ENCODE data around the gene OTUD3.
"Not testable (repeated sequence)": the region's sequence is repeated elsewhere in the genome, so short reads cannot be mapped to it uniquely, and the experiment has no call there.

The OTUD3 gene

GRCh38 chr1:19920132-19920710 is 38.0 kb downstream of the OTUD3 start:
- no peak for DNase-seq

GRCh38 chr1:19921310-19921709 is 39.1 kb downstream of the OTUD3 start:
- DNase-seq, result no peak

- DNase-seq, result no peak
Measured at GRCh38 chr1:19922015-19922688, 40.0 kb downstream of the OTUD3 start.

GRCh38 chr1:19923137-19923952 is 41.1 kb downstream of the OTUD3 start, which contains the start of gene PLA2G2E:
TSS of gene PLA2G2E (minus strand) at chr1:19923617. CDS start at chr1:19923559, 58 bp downstream.
- no peak for DNase-seq

- DNase-seq, result no peak
Measured at GRCh38 chr1:19923953-19924346, 41.8 kb downstream of the OTUD3 start.

- DNase-seq, result no peak
Measured at GRCh38 chr1:19925342-19926070, 43.3 kb downstream of the OTUD3 start.

- DNase-seq, result no peak
Measured at GRCh38 chr1:19926296-19927129, 44.3 kb downstream of the OTUD3 start.

- not testable (repeated sequence) for DNase-seq
Measured at GRCh38 chr1:19927130-19927421, 44.9 kb downstream of the OTUD3 start.

GRCh38 chr1:19932866-19933265 is 50.7 kb downstream of the OTUD3 start:
- no peak for DNase-seq

GRCh38 chr1:19934336-19934735 is 52.1 kb downstream of the OTUD3 start:
- DNase-seq, result no peak

- DNase-seq, result no peak
Measured at GRCh38 chr1:19936061-19936750, 54.0 kb downstream of the OTUD3 start.

- no peak for DNase-seq
Measured at GRCh38 chr1:19938472-19938871, 56.3 kb downstream of the OTUD3 start.

GRCh38 chr1:19940486-19941205 is 58.5 kb downstream of the OTUD3 start:
- no peak for DNase-seq

- DNase-seq, result no peak
Measured at GRCh38 chr1:19941206-19941568, 59.0 kb downstream of the OTUD3 start.

- DNase-seq, result no peak
Measured at GRCh38 chr1:19942088-19942487, 59.9 kb downstream of the OTUD3 start.

GRCh38 chr1:19942657-19943056 is 60.5 kb downstream of the OTUD3 start:
- no peak for DNase-seq

GRCh38 chr1:19945914-19946313 is 63.7 kb downstream of the OTUD3 start:
- no peak for DNase-seq

- DNase-seq, result no peak
Measured at GRCh38 chr1:19946331-19946751, 64.1 kb downstream of the OTUD3 start.

- DNase-seq, result no peak
Measured at GRCh38 chr1:19946971-19947370, 64.8 kb downstream of the OTUD3 start.

GRCh38 chr1:19949016-19949415 is 66.8 kb downstream of the OTUD3 start:
- no peak for DNase-seq

- no peak for DNase-seq
Measured at GRCh38 chr1:19954059-19954458, 71.9 kb downstream of the OTUD3 start.
